ENCODE results near the gene DVL2. TPM values are rescaled to one million over a fixed set of nuclear protein-coding genes. Genes with fewer than 3 reads are reported as not detected.

DVL2 gene
- total RNA-seq, 1 donor from 2014 or later: 47.5 TPM

GRCh38 chr17:7238420-7239090 lies 4.2 kb upstream of the DVL2 start:
- no peak for DNase-seq (ENCODE audit: low read depth)

- DNase-seq (ENCODE audit: low read depth): no peak
These were observed 3.6 kb upstream of the DVL2 start for GRCh38 chr17:7237761-7238419.

GRCh38 chr17:7237266-7237760 lies 3.0 kb upstream of the DVL2 start:
- DNase-seq (ENCODE audit: low read depth): no peak

GRCh38 chr17:7236808-7237207 lies 2.5 kb upstream of the DVL2 start:
- no peak for DNase-seq (ENCODE audit: low read depth)

- peak; percentile 58 for DNase-seq (ENCODE audit: low read depth)
These were observed 1.7 kb upstream of the DVL2 start for GRCh38 chr17:7235693-7236665.

GRCh38 chr17:7233701-7234082 lies 625 bp downstream of the DVL2 start:
- peak; percentile 13 for DNase-seq (ENCODE audit: low read depth)

- no peak for DNase-seq (ENCODE audit: low read depth)
These were observed 2.2 kb downstream of the DVL2 start for GRCh38 chr17:7232114-7232513.

GRCh38 chr17:7229504-7229903 lies 4.8 kb downstream of the DVL2 start:
- no peak for DNase-seq (ENCODE audit: low read depth)

- DNase-seq (ENCODE audit: low read depth): no peak
These were observed 5.4 kb downstream of the DVL2 start for GRCh38 chr17:7228920-7229319.

GRCh38 chr17:7226721-7227710 lies 7.3 kb downstream of the DVL2 start:
- DNase-seq (ENCODE audit: low read depth): no peak

- DNase-seq (ENCODE audit: low read depth): no peak
These were observed 8.5 kb downstream of the DVL2 start for GRCh38 chr17:7225711-7226331.

GRCh38 chr17:7224661-7225111 lies 9.6 kb downstream of the DVL2 start:
- no peak for DNase-seq (ENCODE audit: low read depth)

GRCh38 chr17:7224110-7224509 lies 10.2 kb downstream of the DVL2 start:
- DNase-seq (ENCODE audit: low read depth): no peak

GRCh38 chr17:7223375-7223774 lies 10.9 kb downstream of the DVL2 start:
- DNase-seq (ENCODE audit: low read depth): no peak

GRCh38 chr17:7222972-7223292 lies 11.4 kb downstream of the DVL2 start:
- no peak for DNase-seq (ENCODE audit: low read depth)

GRCh38 chr17:7222093-7222971 lies 12.0 kb downstream of the DVL2 start:
- no peak for DNase-seq (ENCODE audit: low read depth)

GRCh38 chr17:7221278-7222092 lies 12.8 kb downstream of the DVL2 start:
- no peak for DNase-seq (ENCODE audit: low read depth)

GRCh38 chr17:7220593-7221277 lies 13.6 kb downstream of the DVL2 start:
- DNase-seq (ENCODE audit: low read depth): peak; percentile 58
